HepG2 (cell line): ENCODE measurements around the gene TRIM44. TPM values are rescaled to one million over a fixed set of nuclear protein-coding genes. Genes with fewer than 3 reads are reported as not detected.
A peak's percentile ranks its signal among the peaks of the same experiment; 100 is the strongest.

ENCODE experiments used
- ATAC-seq: fragments of 200-7000 bp; cut with Tn5 transposase; 3 replicates; pipeline ENCODE4 v1.9.1; 2020; ENCODE audit warnings: mild to moderate bottlenecking, moderate library complexity
- BruUV-seq: library from RNA; stranded (reverse); fragments of 400-500 nt; replicated peaks from 2 replicates; lab custom pipeline; 2021; lab: Mats Ljungman, UMichigan
- CTCF ChIA-PET: fragments of 300-600 bp; formaldehyde crosslinking; extraction: SDS; loops from one replicate; lab custom pipeline; 2021; ENCODE audit warnings: low total read pairs, inconsistent platforms, low intra/inter-chr PET ratio; lab: Yijun Ruan, JAX
- POLR2A ChIA-PET: fragments of 350-600 bp; sonication (Branson Sonifier 250); formaldehyde crosslinking; loops from one replicate; lab custom pipeline; 2020; ENCODE audit warnings: antibody characterized with exemption, inconsistent platforms; lab: Yijun Ruan, JAX
- DNase-seq: peaks from one replicate; pipeline ENCODE4 v3.0.0-alpha.2; 2015; ENCODE audit warnings: low spot score
- FAIRE-seq: peaks from 3 replicates; lab custom pipeline; 2011; peaks lifted over from hg19 to GRCh38; lab: Jason Lieb, UNC
- H2AFZ ChIP-seq: one replicate; pipeline ENCODE4 v1.6.1; 2011; ENCODE audit warnings: low read length, inconsistent platforms
- H3K27ac ChIP-seq: fragments of 300-600 bp; 3 replicates; pipeline ENCODE4 v1.8.0; 2011; ENCODE audit warnings: mixed run types, mild to moderate bottlenecking, mixed read lengths, low read length, inconsistent platforms; ENCODE audit not compliant: insufficient read depth; ENCODE audit errors: extremely low read length
- H3K27me3 ChIP-seq, 2 experiments: fragments of 200-600 bp in 1 of 2; 2 replicates in 1 of 2; 3 replicates in 1 of 2; pipeline versions ENCODE4 v1.6.0 to v1.8.0; 2011; ENCODE audit warnings: low read length in 2 of 2, mild to moderate bottlenecking in 2 of 2, moderate library complexity in 2 of 2, inconsistent platforms in 1 of 2; ENCODE audit not compliant: insufficient read depth in 2 of 2, control insufficient read depth in 1 of 2
- H3K36me3 ChIP-seq, 2 experiments: fragments of 200-600 bp in 1 of 2; replicated peaks in 1 of 2; 2 replicates in 1 of 2; 3 replicates in 1 of 2; pipeline versions ENCODE4 v1.5.1 to v1.8.0; 2011; ENCODE audit warnings: low read length in 2 of 2, inconsistent platforms in 1 of 2; ENCODE audit not compliant: insufficient read depth in 2 of 2, control insufficient read depth in 1 of 2
- H3K4me1 ChIP-seq: 2 replicates; pipeline ENCODE4 v1.5.1; 2012; ENCODE audit warnings: low read length, inconsistent platforms; ENCODE audit not compliant: insufficient read depth
- H3K4me2 ChIP-seq: 2 replicates; pipeline ENCODE4 v1.6.0; 2011; ENCODE audit warnings: low read depth, low read length, inconsistent platforms
- H3K4me3 ChIP-seq, 3 experiments: fragments of 200-600 bp in 1 of 3; sonication (generic), shearing (Covaris generic) in 1 of 3; replicated peaks in 1 of 3; 2 replicates each; pipeline ENCODE4 v1.5.1; 2011 to 2016; ENCODE audit warnings: low read length in 3 of 3, inconsistent platforms in 2 of 3, low read depth in 2 of 3, mild to moderate bottlenecking in 2 of 3, control low read depth in 1 of 3, mixed read lengths in 1 of 3; ENCODE audit not compliant: insufficient read depth in 1 of 3
- H3K79me2 ChIP-seq: one replicate; pipeline ENCODE4 v1.6.1; 2011; ENCODE audit warnings: low read length, inconsistent platforms; ENCODE audit not compliant: insufficient read depth
- H3K9ac ChIP-seq: 2 replicates; pipeline ENCODE4 v1.6.0; 2011; ENCODE audit warnings: mild to moderate bottlenecking, low read depth, low read length, inconsistent platforms; ENCODE audit not compliant: insufficient read depth
- H3K9me3 ChIP-seq: 2 replicates; pipeline ENCODE4 v1.5.1; 2012; ENCODE audit warnings: mild to moderate bottlenecking, low read length
- H4K20me1 ChIP-seq: 2 replicates; pipeline ENCODE4 v1.6.0; 2011; ENCODE audit warnings: inconsistent platforms, mild to moderate bottlenecking, low read length, moderate library complexity; ENCODE audit not compliant: insufficient read depth
- ASH2L ChIP-seq: fragments of 300-600, 200-600 bp; sonication (generic); IDR thresholded peaks from 2 replicates; pipeline ENCODE4 v1.7.0; 2017; ENCODE audit warnings: low read depth, mild to moderate bottlenecking, moderate library complexity, mixed read lengths, low read length; ENCODE audit not compliant: insufficient read length
- BRD4 ChIP-seq: sonication (generic); formaldehyde crosslinking; IDR thresholded peaks from 2 replicates; pipeline ENCODE4 v1.4.0; 2020; ENCODE audit warnings: missing genetic modification reagents
- KDM3A ChIP-seq: IDR thresholded peaks from 2 replicates; pipeline ENCODE4 v1.6.1; 2018; ENCODE audit warnings: low read depth, missing compliant biosample characterization
- PAXIP1 ChIP-seq: sonication (generic); formaldehyde crosslinking; conservative IDR thresholded peaks from 2 replicates; pipeline ENCODE4 v1.4.0; 2020; ENCODE audit warnings: mild to moderate bottlenecking, missing genetic modification reagents, moderate library complexity
- SKIL ChIP-seq: sonication (generic); formaldehyde crosslinking; IDR thresholded peaks from 2 replicates; pipeline ENCODE4 v1.8.0; 2022; ENCODE audit warnings: missing genetic modification reagents, mild to moderate bottlenecking, moderate library complexity, borderline replicate concordance
- SUZ12 ChIP-seq: fragments of 150-350 bp; IDR thresholded peaks from 2 replicates; pipeline ENCODE4 v1.6.1; 2014; ENCODE audit warnings: low read depth, low read length
- ZNF264 ChIP-seq: sonication (generic); formaldehyde crosslinking; IDR thresholded peaks from 2 replicates; pipeline ENCODE4 v1.4.0; 2020; ENCODE audit warnings: missing genetic modification reagents
- ZNF629 ChIP-seq: sonication (generic); formaldehyde crosslinking; conservative IDR thresholded peaks from 2 replicates; pipeline ENCODE4 v1.5.0; 2020; ENCODE audit warnings: missing genetic modification reagents
- WGBS: methylation state at CpG from one replicate; pipeline ENCODE4 v1.1.6; 2017; ENCODE audit warnings: low lambda C conversion rate; 5-methylcytosine and 5-hydroxymethylcytosine counted together
- in situ Hi-C: cut with HindIII; loops from 2 replicates; pipeline ENCODE4 v1.10.0; 2017; ENCODE audit warnings: low pct_unique_long_range_greater_than_20kb; ENCODE audit not compliant: extremely low pct_ligation_motif_present
- intact Hi-C: fragments of 100-400 bp; cut with micrococcal nuclease; formaldehyde crosslinking; loops from one replicate; pipeline ENCODE4 v1.10.0; 2022; ENCODE audit not compliant: unreplicated experiment
- polyA plus RNA-seq, 8 experiments: library from polyadenylated mRNA; depleted of rRNA in 3 of 8; stranded (reverse) in 7 of 8; unstranded in 1 of 8; fragments of >200 nt; fragmentation: Illumina TruSeq in 4 of 8; extraction: Trizol in 4 of 8; gene quantifications; 2 replicates each; pipeline versions ENCODE4 v1.2.1 to v1.2.3, GENCODE V29; 2011 to 2016; ENCODE audit warnings: low read depth in 4 of 8, missing spikeins in 1 of 8, mixed read lengths in 1 of 8; ENCODE audit not compliant: insufficient read depth in 1 of 8
- total RNA-seq, 5 experiments: library from RNA; depleted of rRNA; stranded (reverse); fragments of >200 nt; fragmentation: Illumina TruSeq; extraction: Trizol; gene quantifications; 2 replicates each; pipeline ENCODE4 v1.2.3, GENCODE V29; 2016; ENCODE audit warnings: low read depth in 1 of 5

The TRIM44 gene
- total and polyA plus RNA-seq, 2 of the 13 experiments (the other 11 are each of a cell fraction or from before 2014, with no cell fraction given) = 22.7 to 50.3 TPM

GRCh38 chr11:35799655-35800054 lies 137.1 kb downstream of the TRIM44 start:
- no TSS peak for BruUV-seq
- FAIRE-seq = no peak
- Histone ChIP-seq H3K9me3 (no peaks in the 10 kb centered on the region), H2AFZ (no peak overlapping the region), H3K27ac (no peak overlapping the region), H3K27me3 (no peaks in the 10 kb centered on the region), H3K4me2 (no peak overlapping the region), H3K4me3 (no peak overlapping the region), H3K79me2 (no peaks in the 10 kb centered on the region), H3K36me3 (peaks cover 0 to 2% of the 10 kb centered on the region in 2 experiments; a peak in 1 of 5 replicates), H3K4me1 (no peaks in the 10 kb centered on the region), H3K9ac (no peak overlapping the region), H4K20me1 (0 out of 2 replicates have a peak, but pooled peaks cover 2% of the 10 kb centered on the region)
- intact Hi-C loops = no loop called here
- WGBS = 98% methylated on average over 3 of the region's 3 CpGs
- ChIA-PET POLR2A (no interaction called here), CTCF (no interaction called here)
- TF ChIP-seq ZNF629 (CRISPR knock-in tag) (peak; percentile 39; the same call in 1 of the 2 replicates), KDM3A (CRISPR knock-in tag) (no peak), ZNF264 (CRISPR knock-in tag) (no peak), SKIL (CRISPR knock-in tag) (no peak), BRD4 (CRISPR knock-in tag) (no peak), ASH2L (no peak), SUZ12 (no peak), PAXIP1 (CRISPR knock-in tag) (no peak)
- no peak for DNase-seq
- in situ Hi-C loops = no loop called here
- ATAC-seq = no peak
